OCI-LY3 (cell line): ENCODE results near the gene TBC1D2B.
A peak's percentile ranks its signal among the peaks of the same experiment; 100 is the strongest.
"Not testable (repeated sequence)": the region's sequence is repeated elsewhere in the genome, so short reads cannot be mapped to it uniquely, and the experiment has no call there.

Experiments
- H2AFZ ChIP-seq: fragments of 200-600, 300-600 bp; shearing (Covaris generic); 2 replicates; pipeline ENCODE4 v1.6.0; 2014; ENCODE audit warnings: antibody characterized with exemption, low read depth, low read length
- H3K27ac ChIP-seq: fragments of 200-600, 300-600 bp; sonication (generic); 2 replicates; pipeline ENCODE4 v1.5.1; 2014; ENCODE audit warnings: mild to moderate bottlenecking, low read length, moderate library complexity, mixed read lengths
- H3K27me3 ChIP-seq: fragments of 200-600, 300-600 bp; sonication (generic); 2 replicates; pipeline ENCODE4 v1.6.1; 2014; ENCODE audit warnings: low read depth, low read length, mixed read lengths
- H3K36me3 ChIP-seq: fragments of 200-600, 300-600 bp; sonication (generic); replicated peaks from 2 replicates; pipeline ENCODE3; 2014; ENCODE audit warnings: low read depth, low read length, mixed read lengths
- H3K4me1 ChIP-seq: fragments of 300-600, 200-600 bp; sonication (generic); 2 replicates; pipeline ENCODE4 v1.6.1; 2014; ENCODE audit warnings: low read length, mixed read lengths
- H3K4me2 ChIP-seq: fragments of 200-600, 300-600 bp; sonication (generic); 2 replicates; pipeline ENCODE4 v1.6.1; 2014; ENCODE audit warnings: low read length, mixed read lengths
- H3K4me3 ChIP-seq: fragments of 300-600, 200-600 bp; sonication (generic); 2 replicates; pipeline ENCODE4 v1.5.1; 2014; ENCODE audit warnings: antibody characterized with exemption, mild to moderate bottlenecking, low read length, moderate library complexity
- H3K79me2 ChIP-seq: fragments of 300-600, 200-600 bp; shearing (Covaris generic); 2 replicates; pipeline ENCODE4 v1.6.1; 2014; ENCODE audit warnings: mild to moderate bottlenecking, low read length, mixed read lengths
- H3K9ac ChIP-seq: fragments of 300-600, 200-600 bp; shearing (Covaris generic); 2 replicates; pipeline ENCODE4 v1.6.0; 2014; ENCODE audit warnings: mild to moderate bottlenecking, low read length, moderate library complexity
- H3K9me3 ChIP-seq: fragments of 200-600, 300-600 bp; shearing (Covaris generic); 2 replicates; pipeline ENCODE4 v1.6.1; 2014; ENCODE audit warnings: low read length, mixed read lengths; ENCODE audit not compliant: insufficient read depth
- H4K20me1 ChIP-seq: fragments of 200-600, 300-600 bp; sonication (generic); 2 replicates; pipeline ENCODE4 v1.6.1; 2016; ENCODE audit warnings: low read length, mixed read lengths; ENCODE audit not compliant: insufficient read depth
- CTCF ChIP-seq: fragments of 200-600, 300-600 bp; sonication (generic); IDR thresholded peaks from 2 replicates; pipeline ENCODE4 v1.5.1; 2014; ENCODE audit warnings: antibody characterized with exemption, low read length, low read depth
- EZH2phosphoT487 ChIP-seq: fragments of 200-600 bp; shearing (Covaris generic); IDR thresholded peaks from 2 replicates; pipeline ENCODE4 v1.6.1; 2018; ENCODE audit warnings: antibody characterized with exemption, mixed run types, low read depth

Gene TBC1D2B

GRCh38 chr15:77994893-77995536, 82.5 kb downstream of the TBC1D2B start:
- not testable (repeated sequence) for H3K36me3 ChIP-seq, H3K9me3 ChIP-seq, H3K79me2 ChIP-seq, H2AFZ ChIP-seq, H3K9ac ChIP-seq, H3K27me3 ChIP-seq, H4K20me1 ChIP-seq
- peaks cover 47% of the 10 kb centered on the region for H3K4me1 ChIP-seq
- TF ChIP-seq CTCF, result peak; percentile 52
- 0 out of 2 replicates have a peak overlapping the region, but pooled peaks have one; percentile 9 for H3K4me3 ChIP-seq
- H3K27ac ChIP-seq, result peak overlapping the region; percentile 79
- peak overlapping the region; percentile 44; the same call in 1 of the 2 replicates for H3K4me2 ChIP-seq

GRCh38 chr15:77993970-77994693, 83.4 kb downstream of the TBC1D2B start:
- not testable (repeated sequence) for H3K36me3 ChIP-seq, H4K20me1 ChIP-seq, H3K27me3 ChIP-seq, H3K9me3 ChIP-seq, H3K79me2 ChIP-seq
- H3K4me2 ChIP-seq, result peak overlapping the region; percentile 48
- H3K27ac ChIP-seq, result peak overlapping the region; percentile 79
- H3K9ac ChIP-seq, result peak overlapping the region; percentile 51; the same call in 1 of the 2 replicates
- peak overlapping the region; percentile 51 for H3K4me3 ChIP-seq
- peak overlapping the region; percentile 24; the same call in 1 of the 2 replicates for H2AFZ ChIP-seq
- peaks cover 48% of the 10 kb centered on the region for H3K4me1 ChIP-seq

GRCh38 chr15:77993374-77993911, 84.1 kb downstream of the TBC1D2B start:
- peaks cover 48% of the 10 kb centered on the region for H3K4me1 ChIP-seq
- H4K20me1 ChIP-seq, result no peaks in the 10 kb centered on the region
- peak overlapping the region; percentile 8; the same call in 1 of the 2 replicates for H3K4me3 ChIP-seq
- H3K27ac ChIP-seq, result peak overlapping the region; percentile 79
- H3K27me3 ChIP-seq, result no peaks in the 10 kb centered on the region
- no peaks in the 10 kb centered on the region for H3K36me3 ChIP-seq
- TF ChIP-seq CTCF (no peak), EZH2phosphoT487 (no peak)
- peak overlapping the region; percentile 48 for H3K4me2 ChIP-seq
- peak overlapping the region; percentile 51 for H3K9ac ChIP-seq
- peak overlapping the region; percentile 24; the same call in 1 of the 2 replicates for H2AFZ ChIP-seq
- no peaks in the 10 kb centered on the region for H3K79me2 ChIP-seq
- no peaks in the 10 kb centered on the region for H3K9me3 ChIP-seq

GRCh38 chr15:77992356-77993222, 84.9 kb downstream of the TBC1D2B start:
- H3K9me3 ChIP-seq, result no peaks in the 10 kb centered on the region
- no peak overlapping the region for H2AFZ ChIP-seq
- H3K4me1 ChIP-seq, result peaks cover 48% of the 10 kb centered on the region
- H4K20me1 ChIP-seq, result no peaks in the 10 kb centered on the region
- no peak overlapping the region for H3K4me2 ChIP-seq
- no peaks in the 10 kb centered on the region for H3K79me2 ChIP-seq
- no peaks in the 10 kb centered on the region for H3K36me3 ChIP-seq
- H3K9ac ChIP-seq, result no peak overlapping the region
- no peak overlapping the region for H3K4me3 ChIP-seq
- H3K27me3 ChIP-seq, result no peaks in the 10 kb centered on the region
- TF ChIP-seq EZH2phosphoT487 (no peak), CTCF (no peak)
- no peak overlapping the region for H3K27ac ChIP-seq

- H3K4me1 ChIP-seq, result peaks cover 48% of the 10 kb centered on the region
- H3K27me3 ChIP-seq, H3K4me2 ChIP-seq, H3K9me3 ChIP-seq, H2AFZ ChIP-seq, H3K27ac ChIP-seq, H3K36me3 ChIP-seq, H3K9ac ChIP-seq, H4K20me1 ChIP-seq, H3K4me3 ChIP-seq, H3K79me2 ChIP-seq: not testable (repeated sequence)
Measured at GRCh38 chr15:77991658-77992201, 85.8 kb downstream of the TBC1D2B start.
